ENCODE results near the gene ITPK1. TPM values are rescaled to one million over a fixed set of nuclear protein-coding genes. Genes with fewer than 3 reads are reported as not detected.

ITPK1 gene
- total RNA-seq, 4 donors from 2014 or later, result 108 to 221 (median 138) TPM

- Histone ChIP-seq H3K27ac (replicated peaks in 1 of 4) (peak overlapping the region; percentile 78 to 91 (median 82)), H3K9me3 (no peaks in the 10 kb centered on the region), H3K4me1 (peaks cover 41 to 91% (median 79%) of the 10 kb centered on the region in 4 donors), H3K36me3 (no peaks in the 10 kb centered on the region), H3K27me3 (no peaks in the 10 kb centered on the region), H3K4me3 (no peak overlapping the region)
- 84% methylated on average over 8 of the region's 9 CpGs for WGBS
- no peak for DNase-seq (ENCODE audit: extremely low spot score)
- intact Hi-C loops (cut with DNase I), result no loop called here
- TF ChIP-seq CTCF (IDR thresholded peaks at IDR 0.05) (no peak), POLR2AphosphoS5 (IDR thresholded peaks at IDR 0.05) (no peak), EP300 (IDR thresholded peaks at IDR 0.05) (no peak), POLR2A (IDR thresholded peaks at IDR 0.05; ENCODE audit: low read depth) (no peak)
Observed at GRCh38 chr14:93055651-93056115, 60.0 kb downstream of the ITPK1 start.

GRCh38 chr14:93054876-93055275 is 60.8 kb downstream of the ITPK1 start:
- H3K27me3 ChIP-seq, result no peaks in the 10 kb centered on the region
- H3K4me1 ChIP-seq, result peaks cover 41 to 91% (median 79%) of the 10 kb centered on the region in 4 donors
- no peak for DNase-seq (ENCODE audit: extremely low spot score)
- TF ChIP-seq POLR2AphosphoS5 (IDR thresholded peaks at IDR 0.05), result no peak
- no peak for TF ChIP-seq EP300 (IDR thresholded peaks at IDR 0.05)
- no peak for TF ChIP-seq POLR2A (IDR thresholded peaks at IDR 0.05; ENCODE audit: low read depth)
- no peak for TF ChIP-seq CTCF (IDR thresholded peaks at IDR 0.05)
- intact Hi-C loops (cut with DNase I), result no loop called here
- peak overlapping the region; percentile 78 to 91 (median 82) for H3K27ac ChIP-seq (replicated peaks in 1 of 4)
- WGBS, result 97% methylated on average over 7 of the region's 7 CpGs
- H3K4me3 ChIP-seq, result no peak overlapping the region
- no peaks in the 10 kb centered on the region for H3K9me3 ChIP-seq
- no peaks in the 10 kb centered on the region for H3K36me3 ChIP-seq

GRCh38 chr14:93054006-93054405 is 61.7 kb downstream of the ITPK1 start:
- peak overlapping the region; percentile 78 to 91 (median 82) for H3K27ac ChIP-seq (replicated peaks in 1 of 4)
- 72% methylated on average over 6 of the region's 6 CpGs for WGBS

GRCh38 chr14:93051600-93052546 is 63.9 kb downstream of the ITPK1 start:
- Histone ChIP-seq H3K4me1 (peaks cover 53 to 97% (median 87%) of the 10 kb centered on the region in 4 donors), H3K36me3 (no peaks in the 10 kb centered on the region), H3K9me3 (no peaks in the 10 kb centered on the region), H3K27me3 (no peaks in the 10 kb centered on the region), H3K4me3 (no peak overlapping the region), H3K27ac (replicated peaks in 1 of 4) (peak overlapping the region; percentile 80 to 87 (median 85))
- intact Hi-C loops (cut with DNase I), result no loop called here
- TF ChIP-seq CTCF (IDR thresholded peaks at IDR 0.05), result no peak
- no peak for TF ChIP-seq POLR2AphosphoS5 (IDR thresholded peaks at IDR 0.05)
- TF ChIP-seq EP300 (IDR thresholded peaks at IDR 0.05), result no peak
- TF ChIP-seq POLR2A (IDR thresholded peaks at IDR 0.05; ENCODE audit: low read depth), result no peak
- DNase-seq (ENCODE audit: extremely low spot score), result no peak
- 92% methylated on average over 9 of the region's 9 CpGs for WGBS

More at GRCh38 chr14:93054006-93054405, 61.7 kb downstream of the ITPK1 start:
- H3K9me3 ChIP-seq, result no peaks in the 10 kb centered on the region
- intact Hi-C loops (cut with DNase I), result no loop called here
- no peak overlapping the region for H3K4me3 ChIP-seq
- DNase-seq (ENCODE audit: extremely low spot score), result no peak
- H3K36me3 ChIP-seq, result no peaks in the 10 kb centered on the region
- H3K27me3 ChIP-seq, result no peaks in the 10 kb centered on the region
- TF ChIP-seq EP300 (IDR thresholded peaks at IDR 0.05) (no peak), POLR2AphosphoS5 (IDR thresholded peaks at IDR 0.05) (no peak), CTCF (IDR thresholded peaks at IDR 0.05) (no peak), POLR2A (IDR thresholded peaks at IDR 0.05; ENCODE audit: low read depth) (no peak)
- H3K4me1 ChIP-seq, result peaks cover 49 to 91% (median 84%) of the 10 kb centered on the region in 4 donors

Data from esophagus muscularis mucosa (tissue), 4 donors.